Right forelimb (tissue), 1 donor: ENCODE data around the gene ERCC6.

ENCODE experiments used
- DNase-seq: peaks from one replicate; pipeline ENCODE4 v3.0.0-alpha.2; 2018

The ERCC6 gene

GRCh38 chr10:49508654-49509053 is 30.3 kb downstream of the ERCC6 start:
- DNase-seq: no peak

GRCh38 chr10:49508249-49508648 is 30.7 kb downstream of the ERCC6 start:
- DNase-seq: no peak

- no peak for DNase-seq
Measured at GRCh38 chr10:49505589-49505988, 33.3 kb downstream of the ERCC6 start.

- no peak for DNase-seq
Measured at GRCh38 chr10:49505076-49505475, 33.8 kb downstream of the ERCC6 start.

GRCh38 chr10:49504528-49504927 is 34.4 kb downstream of the ERCC6 start:
- DNase-seq: no peak

GRCh38 chr10:49502358-49502757 is 36.6 kb downstream of the ERCC6 start:
- DNase-seq: no peak

GRCh38 chr10:49500412-49500811 is 38.5 kb downstream of the ERCC6 start:
- no peak for DNase-seq

GRCh38 chr10:49499305-49499851 is 39.5 kb downstream of the ERCC6 start:
- DNase-seq: no peak

- DNase-seq: no peak
Measured at GRCh38 chr10:49498425-49498824, 40.5 kb downstream of the ERCC6 start.

GRCh38 chr10:49497358-49497757 is 41.6 kb downstream of the ERCC6 start:
- DNase-seq: no peak

- DNase-seq: no peak
Measured at GRCh38 chr10:49488056-49488717, 50.7 kb downstream of the ERCC6 start.

GRCh38 chr10:49486738-49487137 is 52.2 kb downstream of the ERCC6 start:
- no peak for DNase-seq

GRCh38 chr10:49486009-49486408 is 52.9 kb downstream of the ERCC6 start:
- no peak for DNase-seq

GRCh38 chr10:49484486-49485235 is 54.3 kb downstream of the ERCC6 start:
- DNase-seq: no peak

- no peak for DNase-seq
Measured at GRCh38 chr10:49478819-49479218, 60.1 kb downstream of the ERCC6 start.

GRCh38 chr10:49474901-49475300 is 64.0 kb downstream of the ERCC6 start:
- no peak for DNase-seq

GRCh38 chr10:49471532-49471931 is 67.4 kb downstream of the ERCC6 start:
- no peak for DNase-seq

- no peak for DNase-seq
Measured at GRCh38 chr10:49465736-49466135, 73.2 kb downstream of the ERCC6 start.
